Fibroblast of villous mesenchyme (primary cell): ENCODE results near the gene NR3C2. TPM values are rescaled to one million over a fixed set of nuclear protein-coding genes. Genes with fewer than 3 reads are reported as not detected.
A peak's percentile ranks its signal among the peaks of the same experiment; 100 is the strongest.

ENCODE experiments used
- DNase-seq: peaks from one replicate; pipeline ENCODE4 v3.0.0-alpha.2; 2010; ENCODE audit warnings: low read depth
- H3K4me3 ChIP-seq: 2 replicates; pipeline ENCODE4 v1.5.1; 2011; ENCODE audit warnings: low read depth, mild to moderate bottlenecking, low read length
- total RNA-seq: library from RNA; depleted of rRNA; stranded (reverse); fragments of >200 nt; gene quantifications from 2 replicates; pipeline ENCODE4 v1.2.3, GENCODE V29; 2012
- TF ChIP-seq, protein P1 (sequence below): IDR thresholded peaks from 2 replicates; pipeline ENCODE4 v1.5.1; 2012; ENCODE audit warnings: low read depth, mild to moderate bottlenecking, low read length; ENCODE audit not compliant: insufficient read depth

The NR3C2 gene
- total RNA-seq, 1 donor: under 0.01 TPM

- no peak for DNase-seq
- no peak overlapping the region for H3K4me3 ChIP-seq
- TF ChIP-seq, protein P1, sequence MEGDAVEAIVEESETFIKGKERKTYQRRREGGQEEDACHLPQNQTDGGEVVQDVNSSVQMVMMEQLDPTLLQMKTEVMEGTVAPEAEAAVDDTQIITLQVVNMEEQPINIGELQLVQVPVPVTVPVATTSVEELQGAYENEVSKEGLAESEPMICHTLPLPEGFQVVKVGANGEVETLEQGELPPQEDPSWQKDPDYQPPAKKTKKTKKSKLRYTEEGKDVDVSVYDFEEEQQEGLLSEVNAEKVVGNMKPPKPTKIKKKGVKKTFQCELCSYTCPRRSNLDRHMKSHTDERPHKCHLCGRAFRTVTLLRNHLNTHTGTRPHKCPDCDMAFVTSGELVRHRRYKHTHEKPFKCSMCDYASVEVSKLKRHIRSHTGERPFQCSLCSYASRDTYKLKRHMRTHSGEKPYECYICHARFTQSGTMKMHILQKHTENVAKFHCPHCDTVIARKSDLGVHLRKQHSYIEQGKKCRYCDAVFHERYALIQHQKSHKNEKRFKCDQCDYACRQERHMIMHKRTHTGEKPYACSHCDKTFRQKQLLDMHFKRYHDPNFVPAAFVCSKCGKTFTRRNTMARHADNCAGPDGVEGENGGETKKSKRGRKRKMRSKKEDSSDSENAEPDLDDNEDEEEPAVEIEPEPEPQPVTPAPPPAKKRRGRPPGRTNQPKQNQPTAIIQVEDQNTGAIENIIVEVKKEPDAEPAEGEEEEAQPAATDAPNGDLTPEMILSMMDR: peak; percentile 35
These were observed 397.3 kb downstream of the NR3C2 start for GRCh38 chr4:148044912-148045352.

GRCh38 chr4:148044089-148044911, 397.9 kb downstream of the NR3C2 start:
- no peak overlapping the region for H3K4me3 ChIP-seq
- TF ChIP-seq, protein P1: no peak
- DNase-seq: no peak

- no peak overlapping the region for H3K4me3 ChIP-seq
- TF ChIP-seq, protein P1: no peak
- peak; percentile 52 for DNase-seq
These were observed 400.4 kb downstream of the NR3C2 start for GRCh38 chr4:148041606-148042329.

- TF ChIP-seq, protein P1: no peak
- no peak for DNase-seq
- no peak overlapping the region for H3K4me3 ChIP-seq
These were observed 407.4 kb downstream of the NR3C2 start for GRCh38 chr4:148034813-148035212.

DNA sequence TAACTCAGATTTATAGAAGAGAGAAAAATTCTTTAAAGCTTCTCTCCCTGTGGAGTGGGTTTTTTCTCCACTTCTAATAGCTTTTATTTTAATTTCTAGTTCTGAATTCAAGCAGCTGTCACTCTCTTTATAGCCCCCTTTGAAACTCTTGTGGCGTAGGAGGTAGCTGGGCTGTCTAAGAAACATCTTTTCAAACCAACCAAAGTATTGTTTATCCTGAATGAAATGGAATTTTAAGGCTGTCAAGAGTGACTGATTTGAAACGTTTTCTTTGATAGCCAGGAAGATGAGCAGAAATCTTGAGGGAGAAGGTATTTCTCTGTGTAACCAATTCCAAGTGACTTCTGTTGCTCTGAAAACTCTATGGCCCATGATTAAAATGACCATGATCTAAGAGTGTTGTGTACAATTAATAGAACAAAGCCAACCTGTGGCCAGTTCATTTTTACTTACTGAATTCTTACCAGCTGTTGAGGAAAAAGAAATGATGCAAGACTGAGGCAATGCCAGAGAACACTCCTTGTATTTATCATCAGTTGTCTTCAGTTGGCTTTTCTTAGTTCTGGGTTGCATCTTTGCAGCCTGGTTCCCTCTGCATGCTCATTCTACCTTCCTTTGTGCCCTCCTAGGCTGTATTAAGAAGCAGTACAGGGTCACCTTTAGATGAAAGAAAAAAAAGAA, 411.9 kb downstream of the NR3C2 start:
- H3K4me3 ChIP-seq: no peak overlapping the region
- TF ChIP-seq, protein P1: no peak
- peak; percentile 85 for DNase-seq

DNA sequence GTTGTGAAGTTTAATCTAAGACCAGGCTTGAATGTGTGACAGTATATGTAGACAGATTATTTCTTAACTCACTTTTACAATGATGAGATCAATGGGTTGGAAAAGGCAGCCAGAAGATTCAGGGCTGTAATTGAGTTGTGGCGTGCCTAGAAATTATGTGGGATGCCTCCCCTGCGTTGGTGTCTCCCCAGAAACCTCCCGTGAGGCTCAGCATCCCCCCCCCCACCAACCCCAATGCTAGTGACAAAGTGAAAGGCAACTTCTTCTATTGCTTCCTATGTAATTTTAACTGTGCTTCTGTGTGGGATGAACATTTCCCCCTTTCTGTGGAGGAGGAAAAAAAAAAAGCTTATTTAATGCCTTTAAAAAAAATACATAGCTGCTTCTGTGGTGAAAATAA, 412.4 kb downstream of the NR3C2 start:
- DNase-seq: no peak
- no peak overlapping the region for H3K4me3 ChIP-seq
- TF ChIP-seq, protein P1: no peak
